ENCODE results near the gene JAZF1.

JAZF1 gene

GRCh38 chr7:27972276-27972675, 208.3 kb downstream of the JAZF1 start:
- TF ChIP-seq CTCF (IDR thresholded peaks at IDR 0.05; ENCODE audit: insufficient read depth, missing control alignments): no peak
- FAIRE-seq: no peak
- DNase-seq (ENCODE audit: insufficient read length, low spot score): no peak

GRCh38 chr7:27971171-27971812, 209.3 kb downstream of the JAZF1 start:
- no peak for TF ChIP-seq CTCF (IDR thresholded peaks at IDR 0.05; ENCODE audit: insufficient read depth, missing control alignments)
- DNase-seq (ENCODE audit: insufficient read length, low spot score) (no peak), FAIRE-seq (no peak)

GRCh38 chr7:27970350-27970749, 210.2 kb downstream of the JAZF1 start:
- FAIRE-seq: no peak
- TF ChIP-seq CTCF (IDR thresholded peaks at IDR 0.05; ENCODE audit: insufficient read depth, missing control alignments): no peak
- DNase-seq (ENCODE audit: insufficient read length, low spot score): no peak

GRCh38 chr7:27969346-27969745, 211.2 kb downstream of the JAZF1 start:
- DNase-seq (ENCODE audit: insufficient read length, low spot score): no peak
- TF ChIP-seq CTCF (IDR thresholded peaks at IDR 0.05; ENCODE audit: insufficient read depth, missing control alignments): no peak
- FAIRE-seq: no peak

GRCh38 chr7:27967639-27968038, 213.0 kb downstream of the JAZF1 start:
- DNase-seq (ENCODE audit: insufficient read length, low spot score) (no peak), FAIRE-seq (no peak)
- no peak for TF ChIP-seq CTCF (IDR thresholded peaks at IDR 0.05; ENCODE audit: insufficient read depth, missing control alignments)

GRCh38 chr7:27966219-27966780, 214.3 kb downstream of the JAZF1 start:
- DNase-seq (ENCODE audit: insufficient read length, low spot score) (no peak), FAIRE-seq (no peak)
- TF ChIP-seq CTCF (IDR thresholded peaks at IDR 0.05; ENCODE audit: insufficient read depth, missing control alignments): no peak

- no peak for TF ChIP-seq CTCF (IDR thresholded peaks at IDR 0.05; ENCODE audit: insufficient read depth, missing control alignments)
- DNase-seq (ENCODE audit: insufficient read length, low spot score): no peak
- peak; percentile 35 for FAIRE-seq
These were observed 214.9 kb downstream of the JAZF1 start for GRCh38 chr7:27965650-27966049.
